OCI-LY1 (cell line): ENCODE data around the gene OPRD1.

Experiments used
- H2AFZ ChIP-seq: fragments of 200-600 bp; sonication (generic), shearing (Covaris generic); 2 replicates; pipeline ENCODE4 v1.6.0; 2014; ENCODE audit warnings: antibody characterized with exemption, mild to moderate bottlenecking, low read length
- H3F3A ChIP-seq: fragments of 200-600 bp; sonication (generic), shearing (Covaris generic); 2 replicates; pipeline ENCODE4 v1.6.0; 2014; ENCODE audit warnings: mild to moderate bottlenecking, antibody characterized with exemption, low read length, moderate library complexity; ENCODE audit not compliant: insufficient read depth
- H3K27ac ChIP-seq: fragments of 200-600 bp; sonication (generic); 2 replicates; pipeline ENCODE4 v1.5.1; 2014; ENCODE audit warnings: low read length, mixed run types, mild to moderate bottlenecking, low read depth; ENCODE audit not compliant: poor library complexity, severe bottlenecking
- H3K27me3 ChIP-seq: fragments of 200-600 bp; sonication (generic); 2 replicates; pipeline ENCODE4 v1.6.0; 2014; ENCODE audit warnings: antibody characterized with exemption, mild to moderate bottlenecking, low read length, moderate library complexity; ENCODE audit not compliant: insufficient read depth
- H3K36me3 ChIP-seq: fragments of 200-600 bp; sonication (generic); 2 replicates; pipeline ENCODE4 v1.6.1; 2014; ENCODE audit warnings: mild to moderate bottlenecking, antibody characterized with exemption, low read length, moderate library complexity, mixed read lengths; ENCODE audit not compliant: insufficient read depth
- H3K4me1 ChIP-seq: fragments of 200-600 bp; sonication (generic); 2 replicates; pipeline ENCODE4 v1.5.1; 2014; ENCODE audit warnings: mild to moderate bottlenecking, low read length, moderate library complexity; ENCODE audit not compliant: insufficient read depth, severe bottlenecking
- H3K4me2 ChIP-seq: fragments of 200-600 bp; sonication (generic), shearing (Covaris generic); 2 replicates; pipeline ENCODE4 v1.6.1; 2014; ENCODE audit warnings: low read length
- H3K4me3 ChIP-seq: fragments of 200-600 bp; sonication (generic); 2 replicates; pipeline ENCODE4 v1.5.1; 2014; ENCODE audit warnings: low read length, low read depth, mild to moderate bottlenecking, mixed read lengths; ENCODE audit not compliant: poor library complexity, severe bottlenecking
- H3K79me2 ChIP-seq: fragments of 200-600 bp; shearing (Covaris generic); 2 replicates; pipeline ENCODE4 v1.6.1; 2016; ENCODE audit warnings: mixed run types, low read length, mixed read lengths; ENCODE audit not compliant: insufficient read depth
- H3K9ac ChIP-seq: fragments of 200-600 bp; sonication (generic), shearing (Covaris generic); 2 replicates; pipeline ENCODE4 v1.6.1; 2014; ENCODE audit warnings: mild to moderate bottlenecking, low read length, mixed read lengths
- H3K9me2 ChIP-seq: fragments of 200-600 bp; sonication (generic), shearing (Covaris generic); 2 replicates; pipeline ENCODE4 v1.6.1; 2014; ENCODE audit warnings: low read depth, mild to moderate bottlenecking, low read length, mixed read lengths
- H3K9me3 ChIP-seq: fragments of 200-600 bp; shearing (Covaris generic); 2 replicates; pipeline ENCODE4 v1.6.1; 2014; ENCODE audit warnings: low read length, mixed read lengths
- H4K20me1 ChIP-seq: fragments of 200-600 bp; sonication (generic), shearing (Covaris generic); 2 replicates; pipeline ENCODE4 v1.6.0; 2016; ENCODE audit warnings: mild to moderate bottlenecking, low read length; ENCODE audit not compliant: insufficient read depth
- EZH2 ChIP-seq: fragments of 200-600 bp; sonication (generic), shearing (Covaris generic); IDR thresholded peaks from 2 replicates; pipeline ENCODE4 v1.8.0; 2017; ENCODE audit warnings: borderline replicate concordance, mixed run types, mild to moderate bottlenecking, antibody characterized with exemption, low read length, moderate library complexity, mixed read lengths
- TF ChIP-seq, protein P1 (sequence below): fragments of 200-600 bp; sonication (generic), shearing (Covaris generic); IDR thresholded peaks from 2 replicates; pipeline ENCODE4 v1.5.1; 2017; ENCODE audit warnings: mild to moderate bottlenecking, antibody characterized with exemption, low read length, moderate library complexity, mixed read lengths

OPRD1 gene

DNA sequence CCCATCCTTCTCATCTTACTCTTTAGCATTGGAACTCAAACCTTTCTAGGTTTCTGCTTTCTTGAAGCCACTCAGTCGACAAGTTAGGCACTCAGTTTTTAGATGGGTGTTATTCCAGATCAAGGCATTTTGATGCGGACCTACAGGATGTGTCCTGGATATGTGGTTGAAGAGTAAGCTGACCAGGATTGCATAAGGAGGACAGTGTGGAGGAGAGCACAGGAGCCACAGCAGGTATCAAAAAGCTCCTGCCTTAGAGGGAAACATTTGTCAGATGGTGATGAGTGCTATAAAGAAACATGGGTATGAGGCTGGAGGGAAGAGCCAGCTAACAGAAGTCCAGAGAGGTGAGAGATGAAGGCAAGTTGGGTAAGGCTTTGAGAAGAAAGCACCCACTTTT is 33.9 kb upstream of the OPRD1 start:
- no peaks in the 10 kb centered on the region for H4K20me1 ChIP-seq
- TF ChIP-seq, protein P1, sequence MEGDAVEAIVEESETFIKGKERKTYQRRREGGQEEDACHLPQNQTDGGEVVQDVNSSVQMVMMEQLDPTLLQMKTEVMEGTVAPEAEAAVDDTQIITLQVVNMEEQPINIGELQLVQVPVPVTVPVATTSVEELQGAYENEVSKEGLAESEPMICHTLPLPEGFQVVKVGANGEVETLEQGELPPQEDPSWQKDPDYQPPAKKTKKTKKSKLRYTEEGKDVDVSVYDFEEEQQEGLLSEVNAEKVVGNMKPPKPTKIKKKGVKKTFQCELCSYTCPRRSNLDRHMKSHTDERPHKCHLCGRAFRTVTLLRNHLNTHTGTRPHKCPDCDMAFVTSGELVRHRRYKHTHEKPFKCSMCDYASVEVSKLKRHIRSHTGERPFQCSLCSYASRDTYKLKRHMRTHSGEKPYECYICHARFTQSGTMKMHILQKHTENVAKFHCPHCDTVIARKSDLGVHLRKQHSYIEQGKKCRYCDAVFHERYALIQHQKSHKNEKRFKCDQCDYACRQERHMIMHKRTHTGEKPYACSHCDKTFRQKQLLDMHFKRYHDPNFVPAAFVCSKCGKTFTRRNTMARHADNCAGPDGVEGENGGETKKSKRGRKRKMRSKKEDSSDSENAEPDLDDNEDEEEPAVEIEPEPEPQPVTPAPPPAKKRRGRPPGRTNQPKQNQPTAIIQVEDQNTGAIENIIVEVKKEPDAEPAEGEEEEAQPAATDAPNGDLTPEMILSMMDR = no peak
- no peak for TF ChIP-seq EZH2
- no peaks in the 10 kb centered on the region; the same call in 1 of the 2 replicates for H3F3A ChIP-seq
- H3K9ac ChIP-seq = no peak overlapping the region
- no peaks in the 10 kb centered on the region for H3K9me2 ChIP-seq
- H3K4me3 ChIP-seq = no peak overlapping the region
- H3K27ac ChIP-seq = no peak overlapping the region
- H3K4me2 ChIP-seq = no peak overlapping the region
- no peak overlapping the region for H2AFZ ChIP-seq
- H3K79me2 ChIP-seq = no peaks in the 10 kb centered on the region
- no peaks in the 10 kb centered on the region for H3K4me1 ChIP-seq
- no peaks in the 10 kb centered on the region for H3K36me3 ChIP-seq
- H3K9me3 ChIP-seq = no peaks in the 10 kb centered on the region
- H3K27me3 ChIP-seq = no peaks in the 10 kb centered on the region

DNA sequence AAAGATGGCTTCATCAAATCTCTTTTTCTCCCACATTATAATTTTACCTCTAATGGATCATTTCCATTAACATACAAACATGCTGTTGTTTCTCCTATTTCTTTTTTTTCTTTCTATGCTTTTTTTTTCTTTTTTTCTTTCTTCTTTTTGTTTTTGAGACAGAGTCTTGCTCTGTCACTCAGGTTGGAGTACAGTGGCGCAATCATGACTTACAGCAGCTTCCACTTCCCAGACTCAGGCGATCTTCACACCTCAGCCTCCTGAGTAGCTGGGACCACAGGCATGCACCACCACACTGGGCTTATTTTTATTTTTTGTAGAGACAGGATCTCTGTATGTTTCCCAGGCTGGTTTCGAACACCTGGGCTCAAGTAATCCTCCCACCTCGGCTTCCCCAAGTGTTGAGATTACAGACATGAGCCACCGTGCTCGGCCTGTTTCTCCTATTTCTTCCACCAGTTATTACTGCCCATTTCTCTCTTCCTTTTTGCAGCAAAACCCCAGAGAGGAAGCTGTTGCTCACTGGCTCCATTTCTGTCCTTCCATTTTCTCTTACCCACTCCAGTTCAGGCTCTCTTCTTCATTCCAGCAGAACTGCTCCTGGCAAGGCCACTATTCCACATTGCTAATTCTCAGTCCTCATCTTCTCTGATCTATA is 32.1 kb upstream of the OPRD1 start:
- Histone ChIP-seq H3K79me2 (no peaks in the 10 kb centered on the region), H3K9me2 (no peaks in the 10 kb centered on the region), H3K9ac (no peak overlapping the region), H3K27ac (no peak overlapping the region), H2AFZ (no peak overlapping the region), H3K4me1 (no peaks in the 10 kb centered on the region), H3K36me3 (no peaks in the 10 kb centered on the region), H3K4me3 (no peak overlapping the region), H4K20me1 (no peaks in the 10 kb centered on the region), H3K4me2 (no peak overlapping the region), H3K9me3 (no peaks in the 10 kb centered on the region), H3K27me3 (no peaks in the 10 kb centered on the region), H3F3A (no peaks in the 10 kb centered on the region; the same call in 1 of the 2 replicates)
- TF ChIP-seq, protein P1 = no peak
- no peak for TF ChIP-seq EZH2

DNA sequence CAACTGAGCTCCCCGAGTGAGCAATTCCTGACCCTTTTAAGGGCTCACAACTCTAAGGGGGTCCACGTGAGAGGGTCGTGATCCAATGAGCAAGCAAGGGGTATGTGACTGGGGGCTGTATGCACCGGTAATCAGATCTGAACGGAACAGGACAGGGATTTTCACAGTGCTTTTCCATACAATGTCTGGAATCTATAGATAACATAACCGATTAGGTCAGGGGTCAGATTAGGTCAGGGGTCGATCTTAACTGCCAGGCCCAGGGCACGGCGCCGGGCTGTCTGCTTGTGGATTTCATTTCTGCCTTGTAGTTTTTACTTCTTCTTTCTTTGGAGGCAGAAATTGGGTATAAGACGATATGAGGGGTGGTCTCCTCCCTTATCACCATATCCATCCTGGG is 30.7 kb upstream of the OPRD1 start:
- Histone ChIP-seq H4K20me1 (no peaks in the 10 kb centered on the region), H3K4me2 (no peak overlapping the region), H3K9me3 (no peaks in the 10 kb centered on the region), H3K9ac (no peak overlapping the region), H3K36me3 (no peaks in the 10 kb centered on the region), H2AFZ (no peak overlapping the region), H3K4me1 (peaks cover 5% of the 10 kb centered on the region), H3K9me2 (no peaks in the 10 kb centered on the region), H3K4me3 (no peak overlapping the region), H3K27ac (no peak overlapping the region), H3K27me3 (no peaks in the 10 kb centered on the region), H3F3A (no peaks in the 10 kb centered on the region), H3K79me2 (no peaks in the 10 kb centered on the region)
- TF ChIP-seq EZH2 = no peak
- TF ChIP-seq, protein P1 = no peak
